Neutrophil (primary cell): ENCODE data around the gene BMP8B.
"Not testable (repeated sequence)": the region's sequence is repeated elsewhere in the genome, so short reads cannot be mapped to it uniquely, and the experiment has no call there.

Experiments
- H3K27ac ChIP-seq: fragments of 200-600 bp; sonication (generic); 2 replicates; pipeline ENCODE4 v1.5.1; 2016; ENCODE audit warnings: mild to moderate bottlenecking, moderate library complexity
- H3K27me3 ChIP-seq: fragments of 200-600 bp; sonication (generic); 2 replicates; pipeline ENCODE4 v1.6.0; 2016; ENCODE audit warnings: mild to moderate bottlenecking
- H3K36me3 ChIP-seq: fragments of 200-600 bp; sonication (generic); 2 replicates; pipeline ENCODE4 v1.5.1; 2017
- H3K4me1 ChIP-seq, 2 experiments: fragments of 200-600 bp in 1 of 2; sonication (generic) in 1 of 2; 1 replicate in 1 of 2; 2 replicates in 1 of 2; pipeline versions ENCODE4 v1.5.1 to v1.6.1; 2013 to 2016; ENCODE audit warnings: low read depth in 1 of 2, low read length in 1 of 2, mild to moderate bottlenecking in 1 of 2, moderate library complexity in 1 of 2; ENCODE audit not compliant: control insufficient read depth in 1 of 2, insufficient read depth in 1 of 2
- H3K4me3 ChIP-seq, 2 experiments: fragments of 200-600 bp in 1 of 2; sonication (generic) in 1 of 2; 1 replicate in 1 of 2; 2 replicates in 1 of 2; pipeline ENCODE4 v1.5.1; 2013 to 2016; ENCODE audit warnings: low read depth in 1 of 2, low read length in 1 of 2, mild to moderate bottlenecking in 1 of 2, moderate library complexity in 1 of 2
- H3K9me3 ChIP-seq: fragments of 200-600 bp; sonication (generic); 2 replicates; pipeline ENCODE4 v1.5.1; 2016
- CTCF ChIP-seq: fragments of 200-600 bp; sonication (generic); IDR thresholded peaks from 2 replicates; pipeline ENCODE4 v1.5.1; 2016; ENCODE audit warnings: antibody characterized with exemption

The BMP8B gene

GRCh38 chr1:39800471-39800835 is 11.8 kb upstream of the BMP8B start:
- Histone ChIP-seq H3K4me1 (peaks cover 37 to 44% of the 10 kb centered on the region in 2 experiments), H3K9me3 (no peaks in the 10 kb centered on the region), H3K27me3 (no peaks in the 10 kb centered on the region), H3K36me3 (no peaks in the 10 kb centered on the region), H3K27ac (no peak overlapping the region), H3K4me3 (no peak overlapping the region)
- no peak for TF ChIP-seq CTCF

GRCh38 chr1:39799770-39800470 is 11.3 kb upstream of the BMP8B start:
- peak; percentile 92 for TF ChIP-seq CTCF
- no peaks in the 10 kb centered on the region for H3K9me3 ChIP-seq
- no peaks in the 10 kb centered on the region for H3K27me3 ChIP-seq
- H3K36me3 ChIP-seq: no peaks in the 10 kb centered on the region
- H3K27ac ChIP-seq: peak overlapping the region; percentile 87
- H3K4me1 ChIP-seq: peaks cover 37 to 44% of the 10 kb centered on the region in 2 experiments
- H3K4me3 ChIP-seq: peak overlapping the region; percentile 51 to 55

GRCh38 chr1:39798859-39799769 is 10.4 kb upstream of the BMP8B start:
- H3K36me3 ChIP-seq, H3K27me3 ChIP-seq, H3K9me3 ChIP-seq: not testable (repeated sequence)
- H3K27ac ChIP-seq: peak overlapping the region; percentile 87
- TF ChIP-seq CTCF: peak; percentile 70
- peaks cover 33 to 41% of the 10 kb centered on the region in 2 experiments for H3K4me1 ChIP-seq
- H3K4me3 ChIP-seq: peak overlapping the region; percentile 51 to 55

- Histone ChIP-seq H3K9me3 (no peaks in the 10 kb centered on the region), H3K27me3 (peaks cover 10% of the 10 kb centered on the region), H3K27ac (no peak overlapping the region), H3K4me3 (no peak overlapping the region), H3K36me3 (no peaks in the 10 kb centered on the region), H3K4me1 (peaks cover 39% of the 10 kb centered on the region in 2 experiments)
- no peak for TF ChIP-seq CTCF
Measured at GRCh38 chr1:39795651-39796050, 7.0 kb upstream of the BMP8B start.

GRCh38 chr1:39791838-39792237 is 3.2 kb upstream of the BMP8B start:
- no peak overlapping the region for H3K4me3 ChIP-seq
- no peak for TF ChIP-seq CTCF
- peaks cover 21 to 26% of the 10 kb centered on the region in 2 experiments for H3K4me1 ChIP-seq
- no peak overlapping the region for H3K27ac ChIP-seq
- H3K9me3 ChIP-seq: no peaks in the 10 kb centered on the region
- peaks cover 48% of the 10 kb centered on the region for H3K27me3 ChIP-seq
- no peaks in the 10 kb centered on the region for H3K36me3 ChIP-seq
